Neural progenitor cell (in vitro differentiated cells): ENCODE measurements around the gene ZPBP2.

Experiments used
- CTCF ChIP-seq: fragments of 200-600 bp; sonication (generic); IDR thresholded peaks from 2 replicates; pipeline ENCODE4 v1.5.1; 2017; ENCODE audit warnings: antibody characterized with exemption, mild to moderate bottlenecking
- EZH2 ChIP-seq: fragments of 200-600 bp; sonication (generic); IDR thresholded peaks from 2 replicates; pipeline ENCODE4 v1.6.1; 2017; ENCODE audit warnings: antibody characterized with exemption, mild to moderate bottlenecking, moderate library complexity

GRCh38 chr17:39924691-39925055 lies 56.7 kb downstream of the ZPBP2 start:
- TF ChIP-seq EZH2 (no peak), CTCF (no peak)
